ENCODE data around the gene PAH.

DNA sequence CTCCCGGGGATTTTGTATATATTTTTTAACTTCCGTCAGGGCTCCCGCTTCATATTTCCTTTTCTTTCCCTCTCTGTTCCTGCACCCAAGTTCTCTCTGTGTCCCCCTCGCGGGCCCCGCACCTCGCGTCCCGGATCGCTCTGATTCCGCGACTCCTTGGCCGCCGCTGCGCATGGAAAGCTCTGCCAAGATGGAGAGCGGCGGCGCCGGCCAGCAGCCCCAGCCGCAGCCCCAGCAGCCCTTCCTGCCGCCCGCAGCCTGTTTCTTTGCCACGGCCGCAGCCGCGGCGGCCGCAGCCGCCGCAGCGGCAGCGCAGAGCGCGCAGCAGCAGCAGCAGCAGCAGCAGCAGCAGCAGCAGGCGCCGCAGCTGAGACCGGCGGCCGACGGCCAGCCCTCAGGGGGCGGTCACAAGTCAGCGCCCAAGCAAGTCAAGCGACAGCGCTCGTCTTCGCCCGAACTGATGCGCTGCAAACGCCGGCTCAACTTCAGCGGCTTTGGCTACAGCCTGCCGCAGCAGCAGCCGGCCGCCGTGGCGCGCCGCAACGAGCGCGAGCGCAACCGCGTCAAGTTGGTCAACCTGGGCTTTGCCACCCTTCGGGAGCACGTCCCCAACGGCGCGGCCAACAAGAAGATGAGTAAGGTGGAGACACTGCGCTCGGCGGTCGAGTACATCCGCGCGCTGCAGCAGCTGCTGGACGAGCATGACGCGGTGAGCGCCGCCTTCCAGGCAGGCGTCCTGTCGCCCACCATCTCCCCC lies 41.2 kb upstream of the PAH start:
- TF ChIP-seq CTCF (tag by site-specific recombination; IDR thresholded peaks at IDR 0.05) (no peak), PRDM10 (tag by site-specific recombination; IDR thresholded peaks at IDR 0.05) (no peak), ZBTB21 (tag by site-specific recombination; IDR thresholded peaks at IDR 0.05) (no peak), ZNF138 (tag by site-specific recombination; IDR thresholded peaks at IDR 0.05; ENCODE audit: borderline replicate concordance) (no peak), ZNF354C (tag by site-specific recombination; IDR thresholded peaks at IDR 0.05; ENCODE audit: borderline replicate concordance, low read depth) (no peak), ZFP41 (tag by site-specific recombination; IDR thresholded peaks at IDR 0.05; ENCODE audit: borderline replicate concordance) (no peak)
- TF ChIP-seq, protein P1, sequence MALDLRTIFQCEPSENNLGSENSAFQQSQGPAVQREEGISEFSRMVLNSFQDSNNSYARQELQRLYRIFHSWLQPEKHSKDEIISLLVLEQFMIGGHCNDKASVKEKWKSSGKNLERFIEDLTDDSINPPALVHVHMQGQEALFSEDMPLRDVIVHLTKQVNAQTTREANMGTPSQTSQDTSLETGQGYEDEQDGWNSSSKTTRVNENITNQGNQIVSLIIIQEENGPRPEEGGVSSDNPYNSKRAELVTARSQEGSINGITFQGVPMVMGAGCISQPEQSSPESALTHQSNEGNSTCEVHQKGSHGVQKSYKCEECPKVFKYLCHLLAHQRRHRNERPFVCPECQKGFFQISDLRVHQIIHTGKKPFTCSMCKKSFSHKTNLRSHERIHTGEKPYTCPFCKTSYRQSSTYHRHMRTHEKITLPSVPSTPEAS (tag by site-specific recombination; IDR thresholded peaks at IDR 0.05): no peak
